HL-60 (cell line): Measurements from ENCODE around the gene BMAL1.

Experiments
- REST ChIP-seq: IDR thresholded peaks from 2 replicates; pipeline ENCODE4 v1.6.1; 2012; ENCODE audit warnings: low read depth; ENCODE audit not compliant: insufficient replicate concordance
- TF ChIP-seq, protein P1 (sequence below): IDR thresholded peaks from one replicate; pipeline ENCODE4 v1.5.1; 2011; ENCODE audit warnings: low read length, control low read depth, inconsistent platforms; ENCODE audit not compliant: insufficient read depth

DNA sequence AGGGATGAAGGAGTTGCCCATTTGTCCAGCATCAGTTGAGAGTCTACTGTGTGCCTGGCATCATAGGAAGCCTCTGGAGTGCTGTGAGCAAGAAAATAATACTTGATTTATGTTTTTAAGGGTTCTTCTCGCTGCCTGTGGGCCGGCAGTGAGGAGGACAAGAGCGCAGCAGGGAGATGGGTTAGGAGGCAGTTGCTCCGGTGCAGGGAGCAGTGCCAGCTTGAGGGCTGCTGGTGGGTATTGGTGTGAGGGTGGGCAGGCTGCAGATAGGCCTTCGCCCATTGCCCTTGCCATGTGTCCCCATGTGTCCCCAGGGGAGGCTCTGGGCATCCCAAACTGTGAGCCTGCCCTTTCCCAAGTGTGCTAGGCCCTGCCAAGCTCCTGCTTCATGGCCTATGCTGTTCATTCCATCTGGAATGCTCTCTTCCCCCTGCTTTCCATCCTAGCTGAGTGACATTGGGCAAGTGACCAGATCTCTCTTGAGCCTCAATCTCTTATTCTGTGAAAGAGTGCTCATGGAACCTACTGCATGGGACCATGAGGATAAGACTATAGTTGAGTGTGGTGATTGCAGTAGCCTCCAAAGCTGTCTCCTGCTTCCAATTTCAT lies 19.8 kb downstream of the BMAL1 start:
- no peak for TF ChIP-seq REST
- TF ChIP-seq, protein P1, sequence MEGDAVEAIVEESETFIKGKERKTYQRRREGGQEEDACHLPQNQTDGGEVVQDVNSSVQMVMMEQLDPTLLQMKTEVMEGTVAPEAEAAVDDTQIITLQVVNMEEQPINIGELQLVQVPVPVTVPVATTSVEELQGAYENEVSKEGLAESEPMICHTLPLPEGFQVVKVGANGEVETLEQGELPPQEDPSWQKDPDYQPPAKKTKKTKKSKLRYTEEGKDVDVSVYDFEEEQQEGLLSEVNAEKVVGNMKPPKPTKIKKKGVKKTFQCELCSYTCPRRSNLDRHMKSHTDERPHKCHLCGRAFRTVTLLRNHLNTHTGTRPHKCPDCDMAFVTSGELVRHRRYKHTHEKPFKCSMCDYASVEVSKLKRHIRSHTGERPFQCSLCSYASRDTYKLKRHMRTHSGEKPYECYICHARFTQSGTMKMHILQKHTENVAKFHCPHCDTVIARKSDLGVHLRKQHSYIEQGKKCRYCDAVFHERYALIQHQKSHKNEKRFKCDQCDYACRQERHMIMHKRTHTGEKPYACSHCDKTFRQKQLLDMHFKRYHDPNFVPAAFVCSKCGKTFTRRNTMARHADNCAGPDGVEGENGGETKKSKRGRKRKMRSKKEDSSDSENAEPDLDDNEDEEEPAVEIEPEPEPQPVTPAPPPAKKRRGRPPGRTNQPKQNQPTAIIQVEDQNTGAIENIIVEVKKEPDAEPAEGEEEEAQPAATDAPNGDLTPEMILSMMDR: no peak
